NCI-H187 treated with DMSO at 0.1 percent for 48 hours (cell line): ENCODE measurements around the gene PIANP.

ENCODE experiments used
- DNase-seq: peaks from one replicate; lab custom pipeline; 2025; lab: John Stamatoyannopoulos, UW

The PIANP gene

GRCh38 chr12:6703631-6704030, 3.0 kb upstream of the PIANP start:
- DNase-seq: no peak

- no peak for DNase-seq
Measured at GRCh38 chr12:6701078-6701768, 608 bp upstream of the PIANP start.

- DNase-seq: no peak
Measured at GRCh38 chr12:6699989-6700645, 498 bp downstream of the PIANP start.

- no peak for DNase-seq
Measured at GRCh38 chr12:6699259-6699988, 1.2 kb downstream of the PIANP start.

GRCh38 chr12:6698352-6699046, 2.1 kb downstream of the PIANP start:
- DNase-seq: no peak

- no peak for DNase-seq
Measured at GRCh38 chr12:6697584-6698351, 2.8 kb downstream of the PIANP start.

GRCh38 chr12:6696690-6697583, 3.7 kb downstream of the PIANP start:
- no peak for DNase-seq

GRCh38 chr12:6695313-6696045, 5.1 kb downstream of the PIANP start:
- DNase-seq: no peak

- DNase-seq: no peak
Measured at GRCh38 chr12:6694701-6695100, 5.9 kb downstream of the PIANP start.

GRCh38 chr12:6693832-6694355, 6.7 kb downstream of the PIANP start:
- DNase-seq: no peak

- DNase-seq: no peak
Measured at GRCh38 chr12:6692888-6693287, 7.7 kb downstream of the PIANP start.

- DNase-seq: no peak
Measured at GRCh38 chr12:6691473-6691872, 9.1 kb downstream of the PIANP start.

GRCh38 chr12:6688999-6689882, 11.4 kb downstream of the PIANP start, which contains the start of gene ZNF384:
Gene ZNF384, minus strand, starts transcription at chr12:6689375. Its CDS starts 9,855 bp downstream, at chr12:6679520.
- DNase-seq: peak; percentile 88

- DNase-seq: no peak
Measured at GRCh38 chr12:6688543-6688998, 12.0 kb downstream of the PIANP start.

GRCh38 chr12:6685814-6686213, 14.8 kb downstream of the PIANP start:
- DNase-seq: no peak

GRCh38 chr12:6684609-6685008, 16.0 kb downstream of the PIANP start:
- no peak for DNase-seq

- DNase-seq: no peak
Measured at GRCh38 chr12:6676962-6677361, 23.7 kb downstream of the PIANP start.

GRCh38 chr12:6672143-6672542, 28.5 kb downstream of the PIANP start:
- no peak for DNase-seq
